Panc1 (cell line): ENCODE data around the gene MRPL57. TPM values are rescaled to one million over a fixed set of nuclear protein-coding genes. Genes with fewer than 3 reads are reported as not detected.

Experiments used
- ATAC-seq: fragments of 200-7000 bp; cut with Tn5 transposase; 2 replicates; pipeline ENCODE4 v1.9.1; 2020; ENCODE audit warnings: mild to moderate bottlenecking, moderate library complexity
- BruUV-seq: library from RNA; stranded (reverse); fragments of 400-500 nt; replicated peaks from 2 replicates; lab custom pipeline; 2021; lab: Mats Ljungman, UMichigan
- CTCF ChIA-PET: fragments of 300-600 bp; sonication (Branson Sonifier 250); formaldehyde crosslinking; loops from one replicate; lab custom pipeline; 2022; ENCODE audit warnings: antibody characterized with exemption; lab: Charles Lee
- POLR2A ChIA-PET: fragments of 300-600 bp; sonication (Branson Sonifier 250); formaldehyde crosslinking; loops from one replicate; lab custom pipeline; 2022; ENCODE audit warnings: antibody characterized with exemption; lab: Charles Lee
- DNase-seq: peaks from one replicate; pipeline ENCODE4 v3.0.0-alpha.2; 2010; ENCODE audit warnings: low read depth, low spot score
- H3K27ac ChIP-seq: 2 replicates; pipeline ENCODE4 v1.5.1; 2011; ENCODE audit warnings: mild to moderate bottlenecking, low read length, inconsistent platforms
- H3K27me3 ChIP-seq: fragments of 200-500 bp; sonication (Bioruptor generic); 2 replicates; pipeline ENCODE4 v1.6.0; 2014; ENCODE audit warnings: low read length, inconsistent platforms; ENCODE audit not compliant: control insufficient read depth, insufficient read depth
- H3K36me3 ChIP-seq: fragments of 200-500 bp; sonication (Bioruptor generic); 2 replicates; pipeline ENCODE4 v1.5.1; 2014; ENCODE audit warnings: inconsistent platforms, mild to moderate bottlenecking, low read length, moderate library complexity; ENCODE audit not compliant: control insufficient read depth, insufficient read depth
- H3K4me1 ChIP-seq: 2 replicates; pipeline ENCODE4 v1.5.1; 2011; ENCODE audit warnings: inconsistent platforms, mild to moderate bottlenecking, low read length, moderate library complexity; ENCODE audit not compliant: control insufficient read depth, insufficient read depth
- H3K4me3 ChIP-seq, 2 experiments: 2 replicates each; pipeline ENCODE4 v1.5.1; 2011 to 2012; ENCODE audit warnings: low read depth in 2 of 2, low read length in 2 of 2, mild to moderate bottlenecking in 2 of 2, inconsistent platforms in 1 of 2, moderate library complexity in 1 of 2
- H3K9me3 ChIP-seq: fragments of 200-500 bp; sonication (Bioruptor generic); 2 replicates; pipeline ENCODE4 v1.5.1; 2014; ENCODE audit warnings: low read depth, mild to moderate bottlenecking, inconsistent platforms, low read length, moderate library complexity; ENCODE audit not compliant: control insufficient read depth, insufficient read depth
- CTCF ChIP-seq: fragments of 450-650 bp; IDR thresholded peaks from 2 replicates; pipeline ENCODE4 v1.5.1; 2017; ENCODE audit warnings: mild to moderate bottlenecking
- POLR2AphosphoS5 ChIP-seq: IDR thresholded peaks from 2 replicates; pipeline ENCODE4 v1.6.1; 2012; ENCODE audit warnings: mild to moderate bottlenecking, low read depth, low read length, moderate library complexity
- REST ChIP-seq, 2 experiments: IDR thresholded peaks; 2 replicates each; pipeline ENCODE4 v1.6.1; 2011 to 2012; ENCODE audit warnings: low read depth in 2 of 2, control low read depth in 1 of 2, low read length in 1 of 2, mild to moderate bottlenecking in 1 of 2, moderate library complexity in 1 of 2; ENCODE audit not compliant: insufficient read depth in 1 of 2
- SIN3A ChIP-seq: IDR thresholded peaks from 2 replicates; pipeline ENCODE4 v1.6.1; 2012; ENCODE audit warnings: low read depth, mild to moderate bottlenecking, low read length, moderate library complexity, borderline replicate concordance; ENCODE audit not compliant: insufficient read depth
- TCF7L2 ChIP-seq: IDR thresholded peaks from 2 replicates; pipeline ENCODE4 v1.6.1; 2011; ENCODE audit warnings: mild to moderate bottlenecking, low read depth, low read length, inconsistent platforms
- in situ Hi-C: cut with HindIII; loops from 2 replicates; pipeline ENCODE4 v1.10.0; 2016; ENCODE audit warnings: low sequenced_read_pairs, low pct_unique_long_range_greater_than_20kb
- intact Hi-C: fragments of 100-400 bp; cut with micrococcal nuclease; formaldehyde crosslinking; loops from one replicate; pipeline ENCODE4 v1.10.0; 2022; ENCODE audit not compliant: unreplicated experiment
- total RNA-seq: library from RNA; stranded (reverse); gene quantifications from one replicate; pipeline ENCODE4 v1.2.1, GENCODE V29; 2021; ENCODE audit not compliant: unreplicated experiment

The MRPL57 gene
- total RNA-seq, 1 experiment from 2014 or later: 14.0 TPM

GRCh38 chr13:21137696-21138095 is 38.8 kb upstream of the MRPL57 start:
- DNase-seq: no peak
- Histone ChIP-seq H3K4me1 (0 out of 2 replicates have a peak, but pooled peaks cover 2% of the 10 kb centered on the region), H3K27me3 (no peaks in the 10 kb centered on the region), H3K27ac (no peak overlapping the region), H3K9me3 (no peaks in the 10 kb centered on the region), H3K36me3 (peaks cover 8% of the 10 kb centered on the region), H3K4me3 (no peak overlapping the region)
- in situ Hi-C loops (no loop called here), intact Hi-C loops (no loop called here)
- CTCF ChIA-PET: no interaction called here
- no peak for ATAC-seq
- POLR2A ChIA-PET: no interaction called here
- no TSS peak for BruUV-seq
- TF ChIP-seq TCF7L2 (no peak), CTCF (no peak), SIN3A (no peak), REST (IDR thresholded peaks at IDR 0.05; ENCODE audit: insufficient read depth in 1 of 2, low read depth in 2 of 2, low read length in 1 of 2) (no peak), POLR2AphosphoS5 (no peak)

GRCh38 chr13:21138561-21138960 is 37.9 kb upstream of the MRPL57 start:
- Histone ChIP-seq H3K36me3 (peaks cover 14% of the 10 kb centered on the region), H3K4me1 (0 out of 2 replicates have a peak, but pooled peaks cover 2% of the 10 kb centered on the region), H3K4me3 (peak overlapping the region in 1 of 2 experiments; percentile 75; a peak in 1 of 4 replicates), H3K27me3 (no peaks in the 10 kb centered on the region), H3K9me3 (no peaks in the 10 kb centered on the region), H3K27ac (no peak overlapping the region)
- intact Hi-C loops: no loop called here
- no peak for ATAC-seq
- DNase-seq: no peak
- in situ Hi-C loops: no loop called here
- BruUV-seq: no TSS peak
- ChIA-PET POLR2A (interaction anchor here (0.6 kb wide), 1 partner anchor 11 kb away, joined by 3 read pairs; no protein-coding TSS in a partner anchor), CTCF (no interaction called here)
- TF ChIP-seq CTCF (no peak), REST (IDR thresholded peaks at IDR 0.05; ENCODE audit: insufficient read depth in 1 of 2, low read depth in 2 of 2, low read length in 1 of 2) (no peak), SIN3A (no peak)
